Ovary (tissue), 9 donors: Measurements from ENCODE around the gene PDK2. TPM values are rescaled to one million over a fixed set of nuclear protein-coding genes. Genes with fewer than 3 reads are reported as not detected.

Experiments used
- DNase-seq, 5 donors: peaks; one replicate each; pipeline ENCODE4 v3.0.0-alpha.2; 2019 to 2020
- H3K27ac ChIP-seq, 2 donors: fragments of 200-600 bp; one replicate each; pipeline versions ENCODE4 v1.5.1 to v1.8.0; 2019 to 2022
- H3K27me3 ChIP-seq: fragments of 200-600 bp; one replicate; pipeline ENCODE4 v1.8.0; 2022
- H3K36me3 ChIP-seq: fragments of 200-600 bp; sonication (generic); one replicate; pipeline ENCODE4 v1.5.1; 2019
- H3K4me1 ChIP-seq: one replicate; pipeline ENCODE4 v1.8.1; 2013; ENCODE audit warnings: mild to moderate bottlenecking, moderate library complexity; ENCODE audit not compliant: insufficient read depth
- H3K4me3 ChIP-seq: fragments of 200-600 bp; sonication (generic); one replicate; pipeline ENCODE4 v1.5.1; 2017
- H3K9me3 ChIP-seq, 2 donors: fragments of 200-600 bp in 1 of 2; sonication (generic) in 1 of 2; one replicate each; pipeline versions ENCODE4 v1.5.1 to v1.8.1; 2013 to 2019; ENCODE audit warnings: mild to moderate bottlenecking in 1 of 2, moderate library complexity in 1 of 2
- CTCF ChIP-seq, 3 donors: fragments of 450-650 bp in 2 of 3; fragments of 200-600 bp in 1 of 3; IDR thresholded peaks; one replicate each; pipeline versions ENCODE4 v1.5.1 to v1.8.0; 2016 to 2022; ENCODE audit warnings: antibody characterized with exemption in 3 of 3, mild to moderate bottlenecking in 1 of 3
- EP300 ChIP-seq: sonication (generic); formaldehyde crosslinking; IDR thresholded peaks from one replicate; pipeline ENCODE4 v1.6.1; 2017; ENCODE audit warnings: antibody characterized with exemption
- POLR2A ChIP-seq: fragments of 450-650 bp; IDR thresholded peaks from one replicate; pipeline ENCODE4 v1.6.1; 2017; ENCODE audit warnings: antibody characterized with exemption, mild to moderate bottlenecking, moderate library complexity
- WGBS, 3 donors: extraction: QIAGEN DNeasy Blood & Tissue Kit in 1 of 3; methylation state at CpG; one replicate each; pipeline versions ENCODE4 v1.1.5 to v1.1.7; 2013 to 2017; 5-methylcytosine and 5-hydroxymethylcytosine counted together
- intact Hi-C, 4 donors: fragments of 100-400 bp; cut with DNase I; formaldehyde crosslinking; loops; one replicate each; pipeline versions ENCODE4 v1.11.0 to v1.15.1; 2022 to 2023
- polyA plus RNA-seq, 2 donors: library from polyadenylated mRNA; stranded (reverse); fragments of 200-250 nt in 1 of 2; fragments of 350-450 nt in 1 of 2; fragmentation: Illumina TruSeq in 1 of 2; extraction: RNeasy Lipid Tissue Mini Kit (QIAGEN cat#74804) in 1 of 2; gene quantifications; one replicate each; pipeline ENCODE4 v1.2.3, GENCODE V29; 2013 to 2014
- total RNA-seq, 7 donors: library from RNA; depleted of rRNA in 2 of 7; stranded (reverse); fragments of >200 nt in 2 of 7; fragmentation: NEBNext Ultra II Directional in 3 of 7; extraction: Animal tissue kit (Norgen Biotek cat#: 25700) in 3 of 7; gene quantifications; one replicate each; pipeline versions ENCODE4 v1.1.0 to v1.2.4, GENCODE V29; 2016 to 2023
- donor health status: DM: no; HTN: no; CAD: no; lungs with moderate emphysema.
- donor health status: DM: no; HTN: no; CAD: no.
- donor health status: Bipolar disorder and iron deficiency.
- donor health status: DM: yes; HTN: yes; CAD: no.
- donor health status: DM: no; HTN: no; CAD: no.
- donor health status: DM: yes; HTN: yes; CAD: no.

The PDK2 gene
- total and polyA plus RNA-seq, 9 donors, result 36.5 to 83.2 (median 54.7) TPM

GRCh38 chr17:50113624-50114320, 18.6 kb downstream of the PDK2 start:
- peak in 2 of 5 donors; percentile 53 to 66 for DNase-seq
- Histone ChIP-seq H3K9me3 (no peaks in the 10 kb centered on the region), H3K4me1 (peaks cover 8% of the 10 kb centered on the region), H3K27ac (no peak overlapping the region), H3K27me3 (no peaks in the 10 kb centered on the region), H3K4me3 (no peak overlapping the region), H3K36me3 (no peaks in the 10 kb centered on the region)
- no peak for TF ChIP-seq EP300
- TF ChIP-seq CTCF (IDR thresholded peaks at IDR 0.05), result no peak
- no peak for TF ChIP-seq POLR2A
- intact Hi-C loops, result loop anchor here in 2 of 4 donors (2.0 to 10.0 kb wide), 3 partner anchors 35 to 181 kb away; partner anchors contain the start of gene SGCA (in 1 of the 2)
- 63 to 75% (median 74%) methylated on average over 7 of the region's 7 CpGs for WGBS, 3 donors

DNA sequence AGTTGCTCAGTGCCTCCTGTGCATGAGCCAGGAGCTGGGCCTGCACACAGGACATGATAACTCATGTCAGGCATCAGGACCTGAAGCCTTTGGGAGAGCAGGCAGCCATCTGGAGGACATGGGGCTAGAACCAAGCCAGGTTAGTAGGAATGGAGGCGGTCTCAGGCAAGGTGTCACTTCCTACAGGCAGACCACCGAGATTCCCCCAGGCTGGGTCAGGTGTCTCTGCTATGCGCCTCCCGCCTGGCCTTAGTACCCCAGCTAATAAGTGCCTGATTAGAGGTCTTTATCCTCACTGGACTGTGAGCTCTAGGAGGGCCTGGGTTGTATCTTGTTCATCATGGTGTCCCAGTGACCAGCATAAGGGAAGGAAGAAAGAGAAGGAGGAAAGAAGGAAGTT, 19.2 kb downstream of the PDK2 start:
- intact Hi-C loops, result loop anchor here in 2 of 4 donors (2.0 to 10.0 kb wide), 3 partner anchors 34 to 180 kb away; partner anchors contain the start of gene SGCA (in 1 of the 2)
- 79 to 94% (median 85%) methylated on average over 4 of the region's 4 CpGs for WGBS, 3 donors
- peaks cover 8% of the 10 kb centered on the region for H3K4me1 ChIP-seq

DNA sequence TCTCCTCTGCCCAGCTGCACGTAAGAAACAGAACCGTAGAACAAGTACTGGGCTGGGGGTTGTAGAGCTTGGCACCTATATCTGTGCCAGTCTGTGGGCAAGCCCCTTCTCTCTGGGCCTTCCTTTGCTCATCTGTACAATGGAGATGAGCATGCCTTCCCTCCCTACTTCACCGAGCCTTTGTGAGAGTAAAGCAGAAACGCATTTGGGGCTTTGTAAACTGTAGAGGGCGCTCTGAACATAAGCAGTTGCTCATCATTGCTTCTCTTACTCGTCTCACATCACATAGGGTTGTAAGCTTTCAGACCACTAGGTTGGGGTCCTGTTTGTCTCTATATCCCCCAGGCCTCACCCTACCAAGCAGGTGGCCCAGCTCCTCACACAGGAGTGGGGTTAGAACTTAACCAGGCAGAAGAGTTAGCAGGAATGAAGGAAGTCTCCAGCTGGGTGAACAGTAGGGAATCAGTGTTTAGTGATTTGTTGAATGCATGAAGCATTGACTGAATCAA, 19.8 kb downstream of the PDK2 start:
- no peak for DNase-seq
- H3K4me1 ChIP-seq, result peaks cover 8% of the 10 kb centered on the region
- H3K4me3 ChIP-seq, result no peak overlapping the region
- H3K9me3 ChIP-seq, result no peaks in the 10 kb centered on the region
- TF ChIP-seq CTCF (IDR thresholded peaks at IDR 0.05) (peak in 1 of 3 donors; percentile 10), POLR2A (no peak)
- WGBS, 3 donors, result 19 to 23% (median 20%) methylated on average over 6 of the region's 6 CpGs
- H3K27me3 ChIP-seq, result no peaks in the 10 kb centered on the region
- H3K36me3 ChIP-seq, result no peaks in the 10 kb centered on the region
- H3K27ac ChIP-seq, result no peak overlapping the region
- intact Hi-C loops, result loop anchor here in 2 of 4 donors (2.0 to 10.0 kb wide), 3 partner anchors 34 to 180 kb away; partner anchors contain the start of gene SGCA (in 1 of the 2)

More for the DNA sequence above, 19.2 kb downstream of the PDK2 start:
- no peak for TF ChIP-seq POLR2A
- no peak for TF ChIP-seq EP300
- TF ChIP-seq CTCF (IDR thresholded peaks at IDR 0.05), result no peak
- Histone ChIP-seq H3K36me3 (no peaks in the 10 kb centered on the region), H3K27ac (no peak overlapping the region), H3K9me3 (no peaks in the 10 kb centered on the region), H3K27me3 (no peaks in the 10 kb centered on the region), H3K4me3 (no peak overlapping the region)
- DNase-seq, result peak in 1 of 5 donors; percentile 30

DNA sequence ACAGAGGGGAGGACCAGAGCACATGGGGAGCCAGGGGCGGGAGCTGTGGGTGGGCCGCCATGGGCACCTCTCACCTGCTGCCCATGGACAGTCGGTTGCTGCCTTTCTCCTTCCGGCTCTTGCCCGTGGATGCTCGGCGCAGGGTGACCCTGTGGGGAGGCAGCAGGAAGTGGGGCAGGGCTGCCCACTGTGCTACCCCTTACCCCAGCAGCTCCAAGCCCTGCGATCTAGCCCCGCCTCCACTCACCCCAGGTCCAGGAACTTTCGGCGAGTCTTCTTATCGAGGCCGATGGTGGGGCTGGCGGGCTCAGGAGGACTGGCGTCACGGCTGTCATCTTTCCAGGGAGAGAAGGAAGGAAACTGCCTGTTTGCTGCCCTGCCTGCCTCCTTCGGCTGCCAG, 20.6 kb downstream of the PDK2 start:
- peaks cover 8% of the 10 kb centered on the region for H3K4me1 ChIP-seq
- peak in 2 of 5 donors; percentile 33 to 44 for DNase-seq
- TF ChIP-seq EP300 (no peak), POLR2A (no peak), CTCF (IDR thresholded peaks at IDR 0.05) (no peak)
- no peaks in the 10 kb centered on the region for H3K27me3 ChIP-seq
- H3K27ac ChIP-seq, result no peak overlapping the region
- no peak overlapping the region for H3K4me3 ChIP-seq
- WGBS, 3 donors, result 70 to 74% (median 73%) methylated on average over 17 of the region's 17 CpGs
- H3K36me3 ChIP-seq, result no peaks in the 10 kb centered on the region
- intact Hi-C loops, result loop anchor here in 2 of 4 donors (2.0 to 10.0 kb wide), 3 partner anchors 33 to 179 kb away; partner anchors contain the start of gene SGCA (in 1 of the 2)
- no peaks in the 10 kb centered on the region for H3K9me3 ChIP-seq
